DMS 273 (cell line): ENCODE measurements around the gene GIT1.
A peak's percentile ranks its signal among the peaks of the same experiment; 100 is the strongest.

Experiments used
- DNase-seq: peaks from one replicate; lab custom pipeline; 2025; ENCODE audit not compliant: unreplicated experiment; lab: John Stamatoyannopoulos, UW

GIT1 gene, protein sequence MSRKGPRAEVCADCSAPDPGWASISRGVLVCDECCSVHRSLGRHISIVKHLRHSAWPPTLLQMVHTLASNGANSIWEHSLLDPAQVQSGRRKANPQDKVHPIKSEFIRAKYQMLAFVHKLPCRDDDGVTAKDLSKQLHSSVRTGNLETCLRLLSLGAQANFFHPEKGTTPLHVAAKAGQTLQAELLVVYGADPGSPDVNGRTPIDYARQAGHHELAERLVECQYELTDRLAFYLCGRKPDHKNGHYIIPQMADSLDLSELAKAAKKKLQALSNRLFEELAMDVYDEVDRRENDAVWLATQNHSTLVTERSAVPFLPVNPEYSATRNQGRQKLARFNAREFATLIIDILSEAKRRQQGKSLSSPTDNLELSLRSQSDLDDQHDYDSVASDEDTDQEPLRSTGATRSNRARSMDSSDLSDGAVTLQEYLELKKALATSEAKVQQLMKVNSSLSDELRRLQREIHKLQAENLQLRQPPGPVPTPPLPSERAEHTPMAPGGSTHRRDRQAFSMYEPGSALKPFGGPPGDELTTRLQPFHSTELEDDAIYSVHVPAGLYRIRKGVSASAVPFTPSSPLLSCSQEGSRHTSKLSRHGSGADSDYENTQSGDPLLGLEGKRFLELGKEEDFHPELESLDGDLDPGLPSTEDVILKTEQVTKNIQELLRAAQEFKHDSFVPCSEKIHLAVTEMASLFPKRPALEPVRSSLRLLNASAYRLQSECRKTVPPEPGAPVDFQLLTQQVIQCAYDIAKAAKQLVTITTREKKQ

DNA sequence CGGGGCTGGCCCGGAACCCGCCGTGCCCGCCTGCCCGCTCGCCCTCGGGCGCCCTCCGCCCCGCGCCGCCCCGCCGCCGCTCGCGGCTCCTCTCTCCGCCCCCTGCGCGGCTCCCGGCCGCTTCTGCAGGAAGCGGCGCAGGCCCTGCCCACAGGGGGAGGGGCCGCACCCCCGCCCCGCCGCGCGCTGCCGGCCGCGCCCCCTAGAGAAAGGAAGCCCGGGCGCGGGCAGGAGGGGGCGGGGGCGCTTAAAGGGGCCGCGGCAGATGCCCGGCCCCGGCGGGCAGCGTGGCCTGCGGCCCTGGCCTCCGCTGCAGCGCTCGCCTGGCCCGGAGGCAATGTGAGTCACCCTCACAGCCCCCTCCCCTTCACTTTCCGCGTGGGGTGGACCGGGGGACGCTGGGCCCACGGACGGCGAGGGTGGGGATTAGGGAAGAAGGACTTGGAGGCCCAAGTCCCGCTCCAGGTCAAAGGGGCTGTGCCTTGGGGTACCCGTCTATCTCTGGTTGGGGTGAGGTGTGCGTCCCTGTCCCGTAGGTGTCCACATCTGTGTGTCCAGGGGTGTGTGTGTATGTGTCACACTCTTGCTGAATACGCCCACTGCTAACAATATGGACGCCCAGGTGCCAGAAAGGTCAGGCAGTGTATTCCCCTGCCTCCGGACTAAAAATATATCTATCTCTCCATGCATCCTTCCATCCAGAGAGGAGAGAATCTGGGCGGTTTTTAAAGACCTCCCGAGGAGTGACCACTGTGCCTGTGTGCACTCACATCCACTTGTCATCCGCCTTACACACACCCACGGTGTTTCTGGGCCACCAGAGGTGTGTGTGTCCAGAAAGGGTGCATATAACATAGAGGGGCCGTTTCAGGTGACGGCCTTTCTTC lies at the start of gene GIT1:
Gene GIT1, minus strand, starts transcription at position 125 of the 887 bp plus-strand sequence. CDS start 270 bp downstream, outside the sequence.
- DNase-seq, result peak; percentile 96

DNA sequence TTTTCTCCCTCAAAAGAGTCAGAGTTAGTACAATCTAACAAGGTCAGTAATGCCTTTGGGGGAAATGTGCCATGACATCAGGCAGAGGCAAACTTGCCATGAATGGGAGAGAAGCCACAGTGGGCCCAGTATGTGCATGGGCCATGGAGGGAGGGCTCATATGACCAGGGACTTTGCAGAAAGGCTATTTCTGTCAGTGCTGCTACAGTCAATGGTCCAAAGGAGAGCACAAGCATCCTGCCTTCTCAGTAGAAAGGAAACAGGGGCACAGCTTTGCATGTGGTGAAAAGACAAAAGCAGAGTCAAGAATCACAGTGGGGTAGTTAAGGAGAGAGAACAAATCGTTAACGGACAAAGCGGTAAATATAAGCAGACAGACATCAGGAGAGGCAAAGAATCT lies 44.4 kb upstream of the GIT1 start:
- DNase-seq, result no peak

DNA sequence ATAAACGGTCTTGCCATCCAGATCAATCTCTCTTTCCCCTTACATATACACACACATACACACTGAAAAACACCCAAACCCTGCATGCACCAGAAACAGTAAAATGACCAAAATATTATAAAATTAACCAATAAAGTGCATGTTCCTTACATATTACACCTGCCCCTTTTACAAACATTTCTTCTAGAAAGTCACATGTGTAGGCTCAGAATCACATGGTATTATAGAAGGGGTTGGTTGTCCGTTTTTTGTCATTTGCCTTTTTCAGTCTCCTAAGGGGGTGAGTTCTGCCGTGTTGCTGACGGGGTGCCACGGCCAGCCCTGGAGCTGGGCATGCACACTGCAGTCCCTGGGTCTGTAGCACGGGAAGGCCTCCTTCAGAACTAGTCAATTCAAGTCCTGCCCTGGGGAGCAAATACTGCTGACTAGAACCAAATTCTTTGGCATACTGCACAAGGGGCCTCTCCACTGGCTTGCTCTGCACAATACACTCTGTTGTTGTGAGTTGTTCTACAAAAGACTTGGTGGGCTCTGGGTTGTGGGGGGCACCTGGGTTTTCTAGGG lies 41.3 kb upstream of the GIT1 start:
- no peak for DNase-seq

DNA sequence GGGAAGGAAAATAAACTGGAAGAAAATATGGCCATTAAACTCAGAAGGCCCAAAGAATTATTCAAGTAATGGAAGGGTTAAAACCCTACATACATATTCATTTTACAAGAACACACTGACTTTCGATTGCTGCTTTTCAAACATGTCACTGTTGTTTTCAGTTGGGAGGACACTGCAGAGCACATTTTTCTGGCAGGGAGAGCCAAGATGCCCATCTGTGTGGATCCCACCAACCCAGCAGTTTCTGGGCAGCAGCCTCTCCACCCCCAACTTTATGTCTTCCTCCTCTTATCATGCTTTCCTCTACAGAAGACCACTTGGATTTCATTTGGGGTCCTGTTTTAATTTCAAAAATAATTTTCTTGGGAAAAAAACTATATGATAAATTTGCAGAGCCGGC lies 40.4 kb upstream of the GIT1 start:
- no peak for DNase-seq

DNA sequence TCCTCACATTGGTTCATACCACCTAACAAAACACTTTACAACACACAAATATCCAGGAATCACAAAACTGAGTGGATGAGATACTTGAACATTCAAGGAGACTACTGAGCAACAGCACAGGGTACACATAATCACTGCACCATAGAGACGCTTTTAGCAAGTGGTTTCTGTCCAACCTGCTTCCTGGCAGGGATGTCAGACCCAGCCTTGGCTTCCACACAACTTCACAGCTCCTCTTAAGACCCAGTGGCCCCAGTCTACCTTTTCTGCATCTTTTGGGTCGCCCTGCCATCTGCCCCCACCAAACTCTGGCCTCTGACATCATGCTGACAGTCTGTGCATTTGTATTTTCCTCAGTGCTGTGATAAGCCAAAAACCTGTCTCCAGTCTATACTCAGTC lies 39.2 kb upstream of the GIT1 start:
- DNase-seq, result no peak

DNA sequence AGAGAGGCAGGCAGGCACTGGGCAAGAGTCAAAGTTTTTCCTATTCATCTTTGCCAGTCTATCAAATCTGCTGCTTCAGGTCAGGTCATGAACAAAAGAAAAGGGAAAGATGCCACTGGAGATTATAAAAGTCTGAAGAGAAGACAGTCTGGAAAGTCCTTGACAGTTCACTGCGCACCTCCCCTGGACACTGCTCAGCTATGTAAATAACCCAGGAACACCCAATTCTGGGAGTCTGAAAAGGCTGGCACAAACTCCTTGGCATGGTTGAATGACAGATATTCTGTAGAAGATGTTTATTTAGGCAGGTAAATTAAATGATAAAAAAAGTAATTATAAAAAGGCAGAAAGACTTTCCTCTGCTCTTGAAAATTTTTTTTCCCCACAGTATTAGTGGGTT lies 38.5 kb upstream of the GIT1 start:
- no peak for DNase-seq

DNA sequence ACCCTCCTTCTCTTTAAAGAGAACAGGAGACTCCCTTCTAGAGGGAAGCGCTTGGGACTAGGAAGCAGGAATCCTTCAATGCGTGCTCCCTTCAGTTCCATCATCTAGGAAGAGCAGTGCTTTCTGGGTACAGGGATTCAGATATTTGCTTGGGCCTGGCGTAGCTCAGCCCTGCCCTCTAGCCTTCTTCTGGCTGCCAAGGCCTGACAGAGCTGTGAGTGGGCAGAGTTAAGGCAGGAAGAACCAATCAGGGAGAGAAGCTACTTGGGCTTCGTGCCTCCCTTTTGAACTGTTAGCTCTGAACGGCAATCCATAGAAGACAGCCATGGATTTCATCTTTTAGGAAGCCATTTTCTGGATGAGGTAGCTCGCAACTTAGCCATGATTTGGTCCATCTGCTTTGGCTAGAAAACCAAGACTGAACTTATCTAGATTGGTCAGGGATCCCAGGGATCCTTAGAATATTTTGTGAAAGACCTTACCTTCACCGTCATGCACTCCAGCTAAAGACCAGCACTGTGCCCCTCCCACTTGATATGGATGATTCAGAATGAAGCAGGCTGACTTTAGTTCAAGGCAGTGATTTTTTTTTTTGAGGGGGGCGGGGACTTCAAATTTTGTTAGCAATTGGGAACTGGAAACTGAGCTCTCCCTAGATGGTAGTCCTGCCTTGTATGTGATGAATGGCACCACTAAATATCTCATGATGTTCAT lies 35.7 kb upstream of the GIT1 start:
- DNase-seq, result peak; percentile 40

DNA sequence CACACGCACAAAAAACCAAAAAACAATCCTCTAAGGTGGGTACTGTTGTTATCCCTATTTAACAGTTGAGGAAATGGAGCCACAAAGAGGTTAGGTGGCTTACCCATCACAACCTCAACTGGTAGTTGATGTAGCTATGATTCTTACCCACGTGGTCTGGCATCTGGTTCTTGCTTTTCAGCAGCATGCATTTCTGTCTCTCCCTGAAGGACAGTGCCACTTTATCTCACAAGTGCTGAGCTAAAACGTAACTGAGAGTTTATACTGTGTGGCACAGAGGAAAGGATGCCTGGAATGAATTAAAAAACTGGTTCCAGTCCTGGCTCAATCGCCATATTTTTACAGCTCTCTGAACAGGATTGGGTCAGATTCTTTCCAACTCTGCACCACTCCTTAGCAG lies 35.1 kb upstream of the GIT1 start:
- no peak for DNase-seq

DNA sequence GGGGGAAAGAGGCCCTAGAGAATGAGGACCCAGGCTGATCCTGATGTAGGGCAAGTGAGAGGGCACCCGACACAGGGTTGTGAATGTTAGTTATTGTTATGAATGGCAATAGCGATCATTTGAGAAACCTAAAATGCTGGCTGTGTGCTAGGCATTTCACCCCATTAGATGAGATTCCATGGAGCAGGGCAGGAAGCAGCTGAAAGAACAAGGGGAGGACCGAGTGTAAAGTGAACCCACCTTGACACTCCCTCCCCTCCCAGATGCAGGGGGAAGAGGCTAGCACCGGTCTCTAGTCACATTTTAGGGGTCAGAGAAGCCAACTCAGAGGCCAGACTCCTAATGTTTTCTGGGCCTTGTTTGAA lies 33.8 kb upstream of the GIT1 start:
- no peak for DNase-seq

DNA sequence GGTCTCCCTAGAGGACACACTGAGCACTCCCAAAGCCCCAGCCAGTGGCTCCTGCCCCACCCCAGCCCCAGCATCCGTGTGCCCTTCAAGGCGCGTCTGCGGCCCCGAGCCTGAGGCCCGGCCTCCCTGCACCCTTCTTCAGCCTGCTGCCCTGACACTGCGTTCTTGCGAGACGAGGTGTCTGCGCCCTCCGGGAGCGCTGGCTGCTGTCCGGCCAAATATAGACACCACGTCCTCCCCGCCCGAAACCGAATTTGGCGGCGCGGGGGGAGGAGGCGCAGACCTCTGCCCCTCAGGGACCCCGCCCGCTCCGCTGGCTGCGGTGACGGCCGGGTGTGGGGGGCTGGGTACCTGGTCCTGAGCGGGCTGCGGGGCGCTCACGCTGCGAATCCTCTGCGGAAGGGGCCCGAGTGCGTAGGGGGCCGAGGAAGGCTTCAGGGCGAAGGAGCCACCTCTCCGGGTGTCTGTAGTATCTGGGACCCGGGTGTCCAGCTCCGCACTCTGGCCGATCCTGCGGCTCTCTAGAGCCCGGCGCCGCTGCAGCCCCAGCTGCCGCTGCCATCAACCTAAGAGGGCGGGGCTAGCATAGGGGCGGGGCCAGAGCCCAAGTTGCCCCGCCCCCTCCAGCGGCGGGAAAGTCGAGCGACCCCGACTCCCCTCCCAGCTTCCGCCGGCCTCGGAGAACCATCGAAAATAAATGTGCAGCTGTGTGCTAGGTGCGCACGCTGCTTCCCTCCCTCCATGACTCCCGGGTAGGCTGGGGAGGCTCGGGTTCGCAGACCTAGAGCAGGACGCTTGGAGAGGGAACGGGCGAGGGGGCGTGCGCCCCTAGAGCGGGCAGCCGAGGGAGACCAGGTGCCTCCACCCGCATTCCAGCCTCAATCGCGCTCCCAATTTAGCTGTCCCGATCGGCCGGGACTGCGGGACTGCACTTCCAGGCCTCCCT lies 33.2 kb upstream of the GIT1 start, which contains the start of gene CORO6:
Gene CORO6, minus strand, starts transcription at position 576 of the 946 bp plus-strand sequence. CDS start 1,491 bp downstream, outside the sequence.
- peak; percentile 82 for DNase-seq

DNA sequence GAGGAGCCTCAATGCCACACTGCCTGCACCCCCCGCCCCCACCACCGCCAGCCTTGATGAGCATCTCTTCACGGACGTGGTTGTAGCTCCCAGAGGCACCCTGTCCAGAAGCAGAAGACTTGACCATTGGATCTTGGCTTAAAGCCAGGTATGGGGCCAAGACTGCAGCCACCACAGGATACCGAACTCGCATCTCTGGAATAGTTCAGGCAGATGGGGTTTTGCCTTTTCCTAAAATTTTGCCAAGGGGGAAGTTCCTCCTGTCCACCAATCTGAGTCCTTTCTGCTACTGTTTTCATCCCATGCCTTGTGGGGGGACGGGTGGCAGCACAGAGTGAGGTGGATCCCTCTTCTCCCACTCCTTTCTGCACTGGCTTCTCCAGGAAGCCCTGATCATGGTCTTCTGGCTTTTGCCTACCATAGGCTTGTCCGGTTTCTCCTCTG lies 32.3 kb upstream of the GIT1 start:
- DNase-seq, result no peak

DNA sequence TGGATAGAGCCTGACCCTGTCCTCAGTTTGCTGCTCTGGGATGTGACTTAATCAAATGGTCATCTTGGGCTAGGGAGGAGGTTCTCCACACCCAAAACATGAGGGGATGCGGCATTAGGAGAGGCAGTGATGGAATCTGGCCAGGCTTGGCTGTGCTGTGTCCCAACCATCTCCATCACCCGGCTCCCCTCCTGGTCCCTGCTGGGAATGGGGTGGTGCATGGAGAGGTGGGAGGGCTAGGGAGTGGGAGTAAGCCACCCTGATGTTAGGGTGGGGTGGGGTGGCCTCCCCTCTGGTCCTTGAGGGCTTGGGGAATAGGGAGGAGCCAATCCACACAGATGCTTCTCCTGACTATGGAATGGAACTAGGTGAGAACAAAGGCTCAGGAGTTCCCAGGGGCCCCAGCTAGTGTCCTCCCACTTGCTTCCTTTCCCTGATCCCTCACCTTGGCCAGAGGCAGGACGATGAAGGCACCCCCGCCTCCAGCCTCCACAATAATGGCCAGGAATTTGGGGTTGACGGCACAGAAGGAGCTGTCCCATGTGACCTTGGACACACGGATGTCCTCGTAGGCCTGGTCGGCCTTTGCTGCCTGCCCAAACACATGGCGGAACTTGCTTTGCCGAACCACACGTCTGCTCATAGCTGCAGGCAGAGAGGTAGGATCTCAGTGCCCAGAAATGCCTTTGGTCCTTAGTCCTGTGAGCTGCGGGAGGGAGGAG lies 31.5 kb upstream of the GIT1 start:
- DNase-seq, result no peak

DNA sequence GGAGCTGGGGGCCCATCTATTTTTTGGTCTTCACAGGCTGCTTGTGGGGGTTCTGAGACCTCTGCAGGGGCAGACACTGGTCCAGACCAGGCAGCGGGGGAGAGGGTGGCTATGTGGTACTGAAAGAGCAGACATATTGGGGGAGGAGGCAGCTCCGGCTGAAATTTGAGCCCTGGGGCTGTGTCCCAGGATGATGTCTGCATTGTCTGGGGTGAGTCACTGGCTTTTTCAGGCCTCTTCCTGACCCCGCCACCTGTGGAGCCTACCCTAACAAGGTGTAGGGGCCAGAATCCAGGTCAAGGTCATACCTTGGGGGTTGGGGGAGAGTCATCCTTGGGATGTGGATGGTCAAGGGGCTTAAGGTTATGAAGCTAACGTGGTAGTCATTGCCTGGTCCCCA lies 30.8 kb upstream of the GIT1 start:
- DNase-seq, result no peak

DNA sequence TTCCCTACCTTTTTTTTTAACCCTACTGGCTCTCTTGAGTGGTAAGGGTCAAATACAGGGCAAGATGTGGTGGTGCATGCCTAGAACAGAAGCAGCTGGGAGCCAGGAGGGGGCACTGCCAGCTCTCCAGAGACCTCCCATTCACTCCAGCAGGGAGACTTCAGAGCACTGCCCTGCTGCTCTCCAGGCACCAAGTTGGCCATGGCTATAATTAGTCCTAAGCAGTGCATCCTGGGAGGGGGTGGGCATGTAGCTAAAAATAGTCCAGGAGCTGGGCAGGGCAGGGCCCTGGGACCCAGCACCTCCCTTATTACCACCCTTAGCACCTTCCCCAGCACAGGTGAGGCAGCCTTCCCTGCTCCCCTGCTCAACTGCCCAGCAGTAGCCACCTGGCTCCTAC lies 29.8 kb upstream of the GIT1 start:
- DNase-seq, result peak; percentile 80

DNA sequence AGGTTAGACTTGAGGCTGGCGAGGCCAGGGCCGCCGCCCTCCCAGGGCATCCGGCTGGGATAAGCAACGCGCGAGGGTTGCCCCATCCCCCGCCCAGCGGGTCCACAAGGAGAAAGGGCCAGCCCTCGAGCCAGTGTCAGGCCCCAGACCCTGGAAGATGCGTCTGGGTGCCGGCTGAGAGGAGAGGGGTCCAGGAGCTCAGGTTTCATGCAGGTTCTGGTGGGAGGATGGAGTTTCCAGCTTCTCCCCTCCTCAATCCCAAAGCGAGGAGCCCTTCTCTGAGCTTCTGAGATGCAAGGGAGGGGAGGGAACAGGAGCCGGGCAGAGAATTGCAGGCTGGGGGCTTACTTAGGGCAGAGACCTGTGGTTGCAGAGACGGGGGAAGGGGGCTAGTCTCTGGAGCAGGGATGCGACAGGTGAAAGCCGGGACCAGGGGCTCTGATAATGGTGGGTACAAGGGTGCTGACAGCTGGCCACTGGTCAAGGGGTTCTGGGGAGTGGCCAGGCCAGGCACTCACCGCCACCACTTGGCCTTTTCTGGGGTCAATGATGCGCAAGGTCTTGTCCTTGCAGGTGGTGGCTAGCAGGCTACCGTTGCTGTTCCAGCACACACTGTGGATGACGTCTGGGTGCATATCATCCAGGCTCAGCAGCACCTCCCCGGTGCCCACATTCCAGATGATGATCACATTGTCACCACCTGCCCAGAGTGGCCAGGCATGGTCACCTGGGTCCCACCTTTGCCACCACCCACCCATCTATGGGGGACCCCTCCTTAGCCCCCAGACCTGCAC lies 29.0 kb upstream of the GIT1 start:
- no peak for DNase-seq

DNA sequence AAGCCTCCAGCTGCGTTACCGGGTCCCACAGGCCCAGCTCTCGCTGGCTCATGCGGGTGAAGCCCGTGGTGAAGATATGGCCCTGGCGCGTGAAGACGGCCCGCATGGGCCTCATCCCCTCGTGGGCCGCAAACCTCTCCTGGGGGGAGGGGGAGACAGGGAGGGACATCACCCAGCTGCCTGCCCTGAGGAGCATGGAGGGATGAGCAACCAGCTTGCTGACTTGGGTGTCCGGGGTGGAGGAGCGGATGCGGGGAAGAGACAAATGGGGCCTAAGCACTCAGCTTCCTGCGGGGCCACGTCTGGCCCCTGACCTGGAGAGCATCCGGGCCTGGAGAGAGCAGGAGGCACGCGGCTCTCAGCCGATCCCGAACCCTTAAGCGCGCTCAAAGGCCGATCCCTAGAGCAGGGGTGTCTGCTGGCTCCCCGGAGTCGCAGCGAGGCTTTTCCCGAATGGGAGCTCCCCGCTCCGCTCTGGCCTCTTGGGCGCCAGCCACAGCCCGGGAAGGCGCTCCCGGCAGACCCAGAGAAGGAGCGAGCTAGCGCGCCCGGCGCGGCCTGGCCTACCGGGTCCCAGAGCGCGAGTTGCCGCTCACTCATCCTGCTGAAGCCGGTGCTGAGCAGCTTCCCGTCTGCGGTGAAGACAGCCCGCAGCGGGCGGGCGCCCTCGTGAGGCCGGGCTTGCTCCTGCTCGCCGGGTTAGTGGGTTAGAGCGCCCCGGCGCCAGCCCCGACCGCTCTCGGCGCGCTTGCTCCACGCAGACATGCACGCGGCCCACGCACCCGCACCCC lies 28.2 kb upstream of the GIT1 start:
- peak; percentile 93 for DNase-seq

DNA sequence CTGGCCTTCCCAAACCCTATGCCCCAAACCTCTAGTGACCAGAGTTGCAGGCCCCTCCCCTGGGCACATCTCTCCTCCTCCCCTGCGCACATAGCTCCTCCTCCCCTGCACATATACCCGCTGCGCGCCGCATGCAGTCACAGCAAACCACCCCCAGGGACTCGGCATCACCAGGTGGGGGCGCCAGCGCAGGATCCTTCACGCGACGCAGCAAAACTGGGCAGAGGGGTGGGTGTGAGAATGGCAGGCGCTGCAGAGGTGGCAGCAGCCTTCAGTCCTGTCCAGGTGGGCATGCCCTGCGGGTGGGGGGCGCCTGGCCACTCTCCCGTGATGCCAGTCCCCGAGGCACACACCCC lies 27.7 kb upstream of the GIT1 start:
- peak; percentile 91 for DNase-seq
